ENCODE data around the gene PYGL.
"Not testable (repeated sequence)": the region's sequence is repeated elsewhere in the genome, so short reads cannot be mapped to it uniquely, and the experiment has no call there.

Gene PYGL

DNA sequence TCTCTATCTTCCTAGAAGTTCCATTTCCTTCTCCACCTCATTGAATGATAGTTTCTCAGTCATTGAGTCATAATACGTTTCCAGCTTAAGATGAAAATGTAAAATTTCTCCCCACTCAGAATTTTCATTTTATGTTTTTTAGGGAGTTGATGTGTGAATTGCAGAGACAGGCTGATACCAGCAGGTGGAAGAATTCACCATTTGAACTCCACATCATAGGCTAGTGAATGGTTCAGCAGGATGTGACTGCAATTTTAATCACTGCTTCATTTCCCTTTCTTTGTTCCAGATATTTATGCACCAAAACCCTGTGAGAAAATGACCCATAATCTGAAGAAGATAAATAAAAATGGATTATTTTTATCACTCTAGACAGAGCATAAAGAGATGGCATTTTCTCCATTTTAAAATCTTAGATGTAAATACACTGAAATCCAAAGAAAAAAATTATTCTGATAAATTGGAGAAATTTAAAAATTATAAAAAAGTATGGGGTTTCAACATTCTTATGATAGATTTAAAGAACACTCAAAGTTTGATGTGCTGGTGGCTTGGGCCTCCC lies 10.6 kb upstream of the PYGL start:
- DNase-seq, result no peak

DNA sequence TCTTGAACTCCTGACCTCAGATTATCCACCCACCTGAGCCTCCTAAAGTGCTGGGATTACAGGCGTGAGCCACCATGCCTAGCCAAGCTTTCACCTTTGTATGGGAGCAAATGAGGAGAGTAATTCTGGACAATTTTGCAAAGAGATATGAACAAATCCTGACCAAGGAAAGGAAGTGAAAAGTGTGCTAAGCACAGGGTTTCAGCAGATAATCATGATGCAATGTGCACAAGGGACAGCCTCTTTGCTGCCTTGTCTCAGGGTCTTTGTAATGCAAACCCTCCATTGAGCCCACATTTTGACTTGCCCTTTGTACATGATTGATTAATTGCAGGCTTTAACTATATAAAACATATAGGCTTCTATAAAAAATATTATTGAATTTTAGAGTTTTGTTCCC lies 9.2 kb upstream of the PYGL start:
- DNase-seq, result no peak

DNA sequence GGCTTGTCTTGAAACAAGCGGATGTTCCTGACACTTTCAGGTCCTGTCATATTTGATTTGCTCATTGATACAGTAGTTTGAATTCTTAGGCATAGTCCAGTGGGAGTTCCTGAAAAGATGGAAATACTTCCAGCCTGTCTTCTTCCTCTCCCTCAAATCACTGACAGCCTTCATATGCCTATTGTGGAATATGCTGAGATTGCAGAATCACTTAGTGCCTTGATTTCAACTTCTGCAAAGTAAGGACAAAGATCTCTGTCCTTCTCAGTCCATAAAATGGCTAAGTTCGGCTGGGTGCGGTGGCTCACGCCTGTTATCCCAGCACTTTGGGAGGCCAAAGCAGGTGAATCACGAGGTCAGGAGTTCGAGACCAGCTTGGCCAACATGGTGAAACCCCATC lies 6.7 kb upstream of the PYGL start:
- no peak for DNase-seq

DNA sequence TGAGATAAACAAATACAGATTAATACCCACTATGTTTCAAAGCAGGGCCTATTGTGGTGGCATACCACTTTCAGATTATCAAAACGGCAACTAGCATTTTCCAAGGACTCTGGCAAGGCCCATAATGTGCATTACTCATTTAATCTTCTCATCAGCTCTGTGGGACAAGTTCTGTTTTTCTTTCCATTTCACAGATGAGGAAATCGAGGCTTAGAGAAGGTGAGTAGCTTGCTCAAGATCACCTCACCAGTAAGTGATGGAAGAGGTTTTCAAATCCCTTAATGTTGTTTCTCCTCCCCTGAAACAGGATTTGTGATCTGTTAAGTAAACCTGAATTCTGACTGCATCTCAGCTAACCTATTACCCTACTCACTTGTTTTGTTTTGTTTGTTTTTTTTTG lies 3.9 kb upstream of the PYGL start:
- DNase-seq, result no peak

DNA sequence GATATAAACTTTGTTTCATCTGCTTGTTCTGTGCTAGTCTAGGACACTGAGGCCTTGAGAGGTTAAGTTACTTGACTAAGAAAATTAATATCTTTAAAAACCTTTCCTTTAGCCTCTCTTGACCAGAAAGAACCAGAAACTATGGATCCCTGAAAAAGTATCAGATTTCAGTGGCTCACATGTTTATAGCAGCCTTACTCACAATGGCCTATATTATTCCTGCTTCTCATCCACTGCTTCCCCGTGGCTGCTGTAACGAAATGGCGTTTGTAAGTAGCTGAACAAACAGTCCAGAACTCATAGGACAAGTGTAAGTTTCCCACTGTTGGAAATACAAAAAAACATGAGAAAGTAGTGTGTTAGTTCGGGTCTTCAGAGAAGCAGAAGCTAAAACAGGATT lies 3.2 kb upstream of the PYGL start:
- no peak for DNase-seq

DNA sequence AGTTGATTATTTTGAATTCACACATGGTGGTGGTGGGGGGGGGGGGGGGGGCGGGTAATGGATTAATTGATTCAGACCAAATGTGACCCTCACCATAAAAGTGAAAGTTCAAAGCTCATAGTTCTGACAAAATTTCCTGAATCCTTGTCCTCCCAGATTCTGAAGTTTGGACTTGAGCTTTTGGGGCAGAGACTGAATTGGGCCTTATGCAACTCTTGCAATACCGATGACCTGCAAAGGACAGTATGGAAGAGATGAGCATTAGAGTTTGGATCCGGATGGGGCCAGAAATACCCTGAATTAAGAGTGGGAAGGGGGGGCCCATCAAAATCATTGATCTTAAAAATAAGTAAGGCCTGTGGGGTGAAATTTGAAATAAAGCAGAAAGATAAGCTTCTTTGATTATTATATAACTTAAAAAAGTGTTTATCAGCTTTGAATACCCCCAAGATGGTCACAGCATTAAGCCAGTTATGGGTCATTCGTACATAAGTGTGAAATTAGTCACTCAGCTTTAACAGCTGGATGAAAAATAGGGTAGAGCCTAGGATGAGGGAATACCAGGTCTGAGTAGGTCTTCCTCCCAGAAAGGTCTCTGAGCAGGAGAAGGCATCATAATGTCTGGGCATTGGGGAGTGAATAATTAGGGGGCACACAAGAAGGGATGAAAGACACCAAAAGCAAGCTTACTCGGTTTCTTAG lies 2.1 kb upstream of the PYGL start:
- DNase-seq, result no peak

DNA sequence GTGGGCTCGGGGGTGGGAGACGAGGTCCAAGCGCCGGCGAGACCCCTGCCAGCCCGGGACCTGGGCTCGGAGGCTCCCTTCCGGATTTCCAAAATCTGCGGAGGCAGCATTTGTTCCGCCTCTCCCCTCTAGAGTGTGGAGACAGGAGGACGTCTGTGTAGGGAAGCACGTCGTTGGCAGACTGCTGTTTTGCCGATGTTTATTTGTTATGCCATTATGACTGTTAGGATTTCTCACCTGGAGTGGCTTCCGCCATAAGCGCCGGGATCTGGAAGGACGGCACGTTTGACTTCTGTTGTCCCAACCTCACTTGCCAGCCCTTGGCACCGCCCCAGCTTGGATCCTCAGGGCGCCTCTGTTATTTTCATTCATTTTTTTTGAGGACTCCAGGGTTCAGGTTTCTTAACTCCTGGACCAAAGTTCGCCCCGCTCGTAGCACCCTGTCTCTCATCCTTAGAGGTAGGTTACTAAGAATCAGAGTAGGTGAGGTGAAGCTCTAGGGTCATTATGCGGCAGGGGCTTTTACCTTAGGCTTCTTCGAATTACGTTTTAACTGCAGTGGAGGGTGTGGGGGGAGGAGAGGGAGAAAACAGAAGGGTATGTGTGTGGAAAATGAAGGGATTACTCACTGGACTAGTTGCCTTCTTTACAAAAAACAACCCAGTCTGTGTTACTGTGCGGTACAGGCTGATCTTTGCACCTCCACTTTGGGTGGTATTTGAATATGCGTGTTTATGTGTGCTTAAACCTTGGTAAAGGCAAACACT lies 547 bp upstream of the PYGL start:
- DNase-seq, result no peak

DNA sequence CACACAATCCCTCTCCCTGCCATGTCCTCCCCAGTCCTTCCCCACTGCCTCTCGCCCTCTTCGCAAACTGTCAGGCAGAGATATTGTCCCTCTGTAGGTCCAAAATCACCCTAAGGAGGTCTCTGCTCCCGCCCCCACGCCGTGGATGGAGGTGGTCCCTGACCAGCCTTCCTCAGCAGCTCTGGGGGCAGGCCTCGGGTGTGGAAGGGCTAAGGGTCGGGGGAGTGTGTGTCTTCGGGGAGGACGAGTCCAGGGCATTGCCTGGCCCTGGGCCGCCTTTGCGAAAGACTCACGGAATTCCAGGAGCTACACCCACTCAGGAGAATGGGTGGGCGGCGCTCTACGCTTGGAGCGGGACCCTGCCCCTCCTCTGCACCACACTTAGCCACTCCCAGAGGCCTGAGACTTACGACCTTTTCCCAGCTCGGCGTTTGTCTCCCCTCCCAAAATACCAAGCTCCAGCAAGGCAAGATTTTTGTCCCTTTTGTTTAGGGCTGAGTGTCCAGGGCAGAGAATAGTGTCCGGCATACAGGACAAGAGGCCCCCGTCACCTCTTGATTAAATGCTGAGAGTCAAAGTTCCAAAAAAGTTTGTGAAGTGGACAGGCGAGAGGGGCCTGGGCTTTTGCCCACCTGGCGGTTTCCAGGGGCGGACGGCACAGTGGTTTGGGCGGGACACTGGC lies 881 bp downstream of the PYGL start:
- DNase-seq, result no peak

DNA sequence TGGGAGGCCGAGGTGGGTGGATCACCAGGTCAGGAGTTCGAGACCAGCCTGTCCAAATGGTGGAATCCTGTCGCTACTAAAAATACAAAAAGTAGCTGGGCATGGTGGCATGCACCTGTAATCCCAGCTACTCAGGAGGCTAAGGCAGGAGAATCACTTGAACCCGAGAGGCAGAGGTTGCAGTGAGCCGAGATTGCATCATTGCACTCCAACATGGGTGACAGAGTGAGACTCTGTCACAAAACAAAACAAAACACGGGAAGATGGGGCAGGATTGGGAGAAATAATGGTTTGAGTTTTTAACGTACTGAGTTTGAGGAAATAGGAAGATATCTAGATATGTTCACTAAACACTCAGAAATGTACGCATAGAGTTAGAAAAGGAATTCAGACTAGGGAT lies 2.6 kb downstream of the PYGL start:
- not testable (repeated sequence) for DNase-seq

DNA sequence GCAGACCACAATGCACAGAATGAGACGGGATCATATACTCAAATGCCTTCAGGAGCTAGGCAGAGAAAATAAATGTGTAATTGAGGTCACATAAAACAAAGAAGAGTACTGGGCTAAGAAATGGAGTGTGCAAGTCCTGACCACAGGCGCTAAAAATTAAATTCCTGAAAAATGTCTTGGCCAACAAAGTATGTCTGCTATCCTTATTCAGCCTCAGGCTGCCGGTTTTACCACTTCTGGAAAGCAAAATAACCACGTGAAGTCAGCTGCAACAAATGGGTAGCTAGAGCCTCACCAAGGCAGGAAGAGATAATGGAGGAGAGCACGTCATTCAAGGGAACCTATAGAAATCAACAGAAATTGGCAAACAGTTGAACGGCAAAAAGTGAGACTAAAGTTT lies 3.1 kb downstream of the PYGL start:
- DNase-seq, result no peak

DNA sequence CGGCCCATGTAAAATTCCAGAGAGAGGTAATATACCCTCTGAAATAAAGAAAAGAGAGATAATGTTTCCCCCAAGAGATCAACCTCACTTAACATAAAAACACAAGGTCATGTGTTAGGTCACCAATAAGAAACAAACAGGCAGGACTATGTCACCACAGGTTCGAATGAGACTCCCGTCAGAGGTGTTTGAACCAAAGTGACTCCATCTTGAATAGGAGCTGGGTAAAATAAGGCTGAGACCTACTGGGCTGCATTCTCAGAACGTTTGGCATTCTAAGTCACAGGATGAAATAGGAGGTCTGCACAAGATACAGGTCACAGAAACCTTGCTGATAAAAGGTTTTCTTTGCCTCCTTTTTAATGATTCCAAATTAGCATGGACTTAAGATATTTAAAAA lies 6.5 kb downstream of the PYGL start:
- no peak for DNase-seq

DNA sequence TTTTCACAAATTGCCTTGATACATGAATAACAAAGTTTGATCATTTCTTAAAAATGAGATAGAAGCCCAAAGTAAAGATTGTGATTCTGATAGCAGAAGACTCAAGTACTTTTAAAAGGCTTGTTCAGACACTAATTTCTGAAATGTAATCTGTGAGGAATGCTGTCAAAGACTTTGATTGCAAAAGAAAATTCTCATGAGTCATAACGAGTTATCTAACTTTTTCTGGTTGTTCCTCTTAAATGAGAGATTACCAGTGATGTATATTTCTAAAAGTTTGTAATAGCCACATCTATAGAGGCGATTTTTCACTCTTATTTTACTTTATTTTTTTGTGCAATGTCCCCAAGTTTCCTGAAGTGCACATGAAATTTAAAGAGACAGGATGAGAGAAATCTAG lies 7.0 kb downstream of the PYGL start:
- DNase-seq, result no peak

DNA sequence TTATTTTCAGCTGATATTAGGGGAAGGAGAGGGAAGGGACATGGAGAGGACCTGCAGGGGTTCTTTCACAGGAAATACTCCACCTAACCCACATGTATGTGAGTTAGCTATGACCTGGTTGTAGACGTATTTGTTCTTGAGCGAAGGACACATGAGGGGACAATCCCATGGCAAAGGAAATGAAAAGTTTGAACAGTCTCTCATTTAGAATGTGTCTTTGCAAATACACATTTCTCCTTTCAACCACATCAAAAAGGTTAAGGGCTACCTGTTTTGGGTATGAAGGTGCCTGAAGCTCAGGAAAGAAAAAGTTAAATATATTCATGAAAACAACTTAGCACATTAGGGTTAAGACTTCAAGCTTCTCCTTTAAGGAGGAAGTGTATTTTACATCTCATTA lies 7.4 kb downstream of the PYGL start:
- DNase-seq, result no peak

DNA sequence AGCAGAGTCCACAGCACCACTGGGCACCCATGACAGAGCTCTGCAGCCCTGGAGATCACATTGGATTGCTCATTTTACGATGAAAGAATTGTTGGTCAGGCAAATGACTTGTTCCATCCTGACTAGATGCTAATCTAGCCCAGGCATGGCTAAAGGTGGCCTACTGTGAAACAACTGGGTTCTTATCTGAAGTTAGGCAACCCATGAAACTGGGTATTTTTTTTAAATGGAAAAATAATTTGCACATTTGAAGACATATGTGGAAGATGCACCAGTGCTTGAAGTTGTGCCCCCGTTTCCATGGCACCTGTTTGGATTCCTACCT lies 8.3 kb downstream of the PYGL start:
- DNase-seq, result no peak

DNA sequence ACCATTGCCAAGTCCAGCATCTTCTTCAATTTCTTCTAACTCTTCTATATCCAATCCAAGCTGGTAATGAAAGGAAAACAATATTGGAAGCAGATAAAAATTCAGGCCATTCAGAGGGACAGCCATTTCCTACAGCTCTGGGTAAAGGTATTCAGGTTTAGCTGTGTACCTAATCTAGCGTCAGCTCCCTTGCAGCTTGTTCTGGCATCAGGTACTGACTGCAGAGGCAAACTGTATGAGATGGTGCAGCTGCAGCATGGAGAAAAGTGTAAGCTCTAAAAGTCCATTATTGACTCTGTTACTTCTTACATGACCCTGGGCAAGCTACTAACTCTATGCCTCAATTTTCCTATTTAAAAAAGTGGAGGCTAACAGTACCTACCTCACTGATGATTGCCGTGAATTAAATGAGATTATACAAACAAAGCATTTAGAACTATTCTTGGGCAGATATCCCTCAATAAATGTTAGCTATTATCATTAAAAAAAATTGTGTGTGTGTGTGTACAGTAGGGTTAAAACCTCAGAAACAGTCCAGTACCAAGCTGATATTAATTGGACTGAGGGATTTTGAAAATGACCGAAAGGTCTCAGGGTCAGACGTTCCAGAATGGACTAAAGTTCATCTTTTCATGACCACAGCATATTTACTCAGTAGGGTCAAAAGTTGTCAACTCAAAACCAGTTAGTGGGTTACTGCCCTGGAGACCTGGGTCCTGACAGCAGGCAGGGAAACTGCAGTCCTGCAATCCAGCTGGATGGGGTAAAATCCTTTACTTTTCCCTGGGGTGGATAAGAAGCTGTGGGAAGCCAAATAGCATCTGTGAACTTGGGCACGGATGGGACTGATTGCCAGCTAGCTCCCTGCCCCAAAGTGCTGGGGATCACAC lies 8.9 kb downstream of the PYGL start:
- DNase-seq, result no peak

DNA sequence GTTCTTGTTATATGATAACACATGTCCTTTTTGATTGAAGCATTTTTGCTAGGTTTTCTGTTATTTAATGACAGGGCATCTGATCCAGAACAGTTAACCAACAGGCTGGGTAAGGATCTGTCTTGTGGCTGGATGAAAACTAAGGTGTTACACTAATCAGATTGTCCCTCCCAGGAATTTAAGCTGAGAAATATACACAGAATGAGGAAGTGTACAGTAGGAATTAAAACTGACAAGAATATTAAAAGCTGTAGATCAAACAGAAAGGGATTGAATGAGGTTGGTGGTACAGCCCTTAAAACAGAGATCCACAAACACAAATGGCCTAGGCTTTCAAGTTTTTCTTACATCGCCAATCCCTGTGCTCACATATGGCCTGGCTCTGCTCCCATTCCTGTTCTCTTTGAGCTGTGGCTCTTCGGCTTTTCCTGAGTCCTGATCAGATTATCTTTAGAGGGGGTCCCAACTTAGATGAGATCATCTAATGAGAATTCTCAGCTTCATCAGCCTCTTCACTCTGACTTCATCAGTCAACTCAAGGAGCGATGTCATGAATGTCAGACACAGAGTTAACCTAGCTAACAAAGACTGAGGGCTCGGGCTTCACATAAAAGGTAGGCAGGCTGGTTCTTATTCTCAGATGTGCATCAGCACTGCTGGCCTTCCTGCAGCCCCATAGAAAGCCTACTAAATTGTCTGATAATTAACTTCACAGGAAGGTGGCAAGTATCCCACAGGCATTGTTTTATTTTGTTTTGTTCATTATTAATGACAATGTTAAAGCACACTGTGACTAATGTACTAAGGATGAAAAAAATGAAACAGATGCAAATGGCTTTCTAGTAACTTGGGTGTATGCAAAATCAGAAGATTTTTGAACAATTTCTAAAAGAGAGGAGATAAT lies 11.4 kb downstream of the PYGL start:
- no peak for DNase-seq

DNA sequence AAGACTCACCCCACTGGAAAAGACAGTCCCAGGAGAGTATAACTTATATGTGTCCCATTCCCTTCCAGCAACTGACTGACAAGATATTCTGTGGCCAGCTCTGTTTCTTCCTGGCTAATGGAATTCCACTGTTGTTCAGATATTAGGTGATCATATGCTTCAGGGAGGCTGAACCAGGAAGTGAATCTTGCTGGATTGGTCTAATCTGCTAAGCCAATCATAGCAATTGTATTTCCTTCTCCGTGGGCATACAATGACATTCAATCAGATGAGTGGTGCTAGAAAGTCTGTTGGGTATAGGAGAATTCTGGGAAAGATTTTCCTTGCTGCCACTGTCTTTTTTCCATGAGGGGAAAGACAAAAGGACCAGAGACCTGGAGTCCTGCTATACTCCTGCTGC lies 12.1 kb downstream of the PYGL start:
- no peak for DNase-seq

DNA sequence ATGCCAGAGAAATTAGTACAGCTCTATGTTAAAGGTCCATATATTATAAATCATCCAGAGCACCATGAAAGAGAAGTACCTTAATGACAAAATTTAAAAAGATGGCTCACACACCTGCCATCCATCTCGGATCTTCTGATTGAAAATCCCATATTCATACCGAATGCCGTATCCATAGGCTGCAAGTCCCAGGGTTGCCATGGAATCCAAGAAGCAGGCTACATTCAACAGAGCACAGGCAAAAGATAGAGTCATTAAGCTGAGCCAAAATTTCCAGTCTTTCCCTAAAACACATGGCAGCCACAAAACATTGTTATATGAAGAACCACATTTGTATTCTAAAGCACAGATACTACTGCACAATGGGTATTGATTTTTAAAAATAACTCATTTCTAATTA lies 12.7 kb downstream of the PYGL start:
- no peak for DNase-seq

DNA sequence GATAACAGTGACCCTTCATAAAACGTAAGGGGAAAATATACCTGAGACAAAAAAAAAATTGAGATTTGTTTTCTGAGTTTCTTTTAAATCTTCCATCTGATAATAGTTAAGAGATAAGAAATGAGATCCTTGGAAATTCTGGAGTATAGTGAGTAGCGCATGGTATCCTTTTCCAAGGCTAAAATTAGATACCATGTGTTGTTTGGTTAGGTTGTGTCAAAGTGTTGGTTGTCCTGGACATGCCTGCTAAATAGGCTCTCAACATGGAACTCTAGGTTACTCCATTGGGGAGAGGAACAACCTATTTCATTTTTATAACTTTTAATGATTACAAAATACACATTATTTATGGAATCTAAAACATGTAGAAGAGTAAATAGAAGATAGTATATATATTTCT lies 14.8 kb downstream of the PYGL start:
- DNase-seq, result no peak

DNA sequence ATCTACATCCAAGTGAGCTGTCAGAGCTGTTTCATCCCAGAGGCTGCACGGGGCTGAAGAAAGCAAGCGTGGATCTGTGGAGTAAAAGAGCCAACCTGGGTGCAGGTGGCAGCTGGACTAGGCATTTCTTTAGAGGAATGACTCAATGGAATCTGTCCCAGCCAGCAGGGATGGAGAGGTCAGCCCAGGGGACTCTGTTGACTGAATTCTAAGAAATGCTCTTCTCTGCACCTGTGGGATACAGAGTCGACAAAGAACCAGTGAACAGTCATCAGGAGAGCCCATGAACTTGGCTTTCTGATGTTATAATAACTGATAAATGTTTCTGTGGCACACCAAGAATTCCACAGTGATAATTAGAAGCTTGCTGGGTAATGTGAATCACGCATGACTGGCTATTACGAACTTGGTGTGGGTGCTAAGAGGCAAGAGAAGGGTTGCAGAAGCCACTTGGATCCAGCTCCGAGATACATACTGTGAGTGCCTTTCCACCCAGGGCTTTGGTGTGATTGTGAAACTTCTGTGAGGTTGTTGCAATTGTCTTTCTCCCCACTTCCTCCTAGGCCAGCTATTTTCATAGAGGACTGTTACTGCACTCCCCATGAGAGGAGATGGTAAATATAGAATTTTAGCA lies 16.2 kb downstream of the PYGL start:
- DNase-seq, result no peak

DNA sequence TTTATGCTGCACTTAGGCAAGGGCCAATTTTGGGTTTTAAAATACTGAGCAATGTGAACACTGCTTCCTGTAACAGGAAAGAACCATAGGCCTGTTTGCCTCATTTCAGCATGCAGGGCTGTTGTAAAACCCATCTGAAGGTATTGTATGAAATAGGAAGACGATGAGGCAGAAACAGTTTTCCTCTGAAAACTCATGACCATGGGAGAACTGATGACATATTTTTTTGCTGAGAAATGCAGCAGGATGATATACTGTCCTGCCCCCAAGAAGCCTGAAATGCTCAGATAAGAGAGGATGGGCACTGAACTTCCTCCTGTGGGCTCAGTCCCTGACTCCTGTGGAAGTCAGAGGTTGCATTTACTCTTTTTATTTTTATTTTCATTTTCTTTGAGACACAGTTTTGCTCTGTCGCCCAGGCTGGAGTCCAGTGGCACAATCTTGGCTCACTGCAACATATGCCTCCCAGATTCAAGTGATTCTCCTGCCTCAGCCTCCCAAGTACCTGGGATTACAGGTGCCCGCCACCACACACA lies 17.4 kb downstream of the PYGL start:
- no peak for DNase-seq
